LNCaP clone FGC (cell line): Measurements from ENCODE around the gene PEPD.

Experiments
- DNase-seq: peaks from one replicate; pipeline ENCODE4 v3.0.0-alpha.2; 2011; ENCODE audit warnings: low read depth
- H3K4me3 ChIP-seq: 2 replicates; pipeline ENCODE4 v1.5.1; 2011; ENCODE audit warnings: mild to moderate bottlenecking, low read depth, low read length, control low read depth
- TF ChIP-seq, protein P1 (sequence below): IDR thresholded peaks from 2 replicates; pipeline ENCODE4 v1.5.1; 2012; ENCODE audit warnings: mild to moderate bottlenecking; ENCODE audit not compliant: control insufficient read depth, insufficient read depth; ENCODE audit errors: extremely low read depth

PEPD gene

DNA sequence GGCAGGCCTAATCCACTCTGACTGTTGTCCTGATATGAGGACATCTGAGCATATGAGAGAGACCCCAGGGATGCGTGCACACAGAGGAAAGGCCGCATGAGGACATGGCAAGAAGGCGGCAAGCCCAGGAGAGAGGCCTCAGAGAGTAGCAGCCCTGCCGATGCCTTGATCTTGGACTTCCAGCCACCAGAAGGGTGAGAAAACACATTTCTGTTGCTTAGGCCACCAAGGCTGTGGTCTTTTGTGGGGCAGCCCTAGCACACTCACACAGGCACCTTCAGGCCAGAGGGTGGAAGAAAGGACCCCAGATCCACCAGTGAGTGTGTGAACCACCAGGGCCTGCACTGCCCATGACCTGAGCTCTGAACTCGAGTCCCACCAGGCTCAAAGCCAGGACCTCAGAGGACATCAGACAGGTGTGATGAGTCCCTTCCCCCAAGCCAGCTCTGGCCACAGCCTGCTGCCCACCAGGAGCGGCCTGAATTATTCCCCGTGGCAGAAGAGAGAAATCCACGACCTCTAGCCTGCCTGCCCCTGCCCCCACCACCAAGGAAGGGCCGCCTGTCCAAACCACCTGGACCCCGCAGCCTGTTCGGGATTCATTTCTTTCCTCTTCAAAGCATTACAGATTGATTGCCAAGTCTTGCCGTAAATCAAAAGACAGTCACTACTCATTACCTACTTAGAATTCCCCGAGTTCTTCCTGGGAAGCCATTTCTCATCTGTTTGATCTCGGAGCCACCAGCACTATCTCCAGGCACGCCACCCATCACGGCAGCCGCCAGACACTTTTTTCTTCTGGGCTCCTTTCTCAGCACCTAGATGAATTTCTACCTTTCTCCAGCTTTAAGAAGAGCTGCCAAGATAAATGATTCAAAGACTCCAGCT lies 75.9 kb downstream of the PEPD start:
- TF ChIP-seq, protein P1, sequence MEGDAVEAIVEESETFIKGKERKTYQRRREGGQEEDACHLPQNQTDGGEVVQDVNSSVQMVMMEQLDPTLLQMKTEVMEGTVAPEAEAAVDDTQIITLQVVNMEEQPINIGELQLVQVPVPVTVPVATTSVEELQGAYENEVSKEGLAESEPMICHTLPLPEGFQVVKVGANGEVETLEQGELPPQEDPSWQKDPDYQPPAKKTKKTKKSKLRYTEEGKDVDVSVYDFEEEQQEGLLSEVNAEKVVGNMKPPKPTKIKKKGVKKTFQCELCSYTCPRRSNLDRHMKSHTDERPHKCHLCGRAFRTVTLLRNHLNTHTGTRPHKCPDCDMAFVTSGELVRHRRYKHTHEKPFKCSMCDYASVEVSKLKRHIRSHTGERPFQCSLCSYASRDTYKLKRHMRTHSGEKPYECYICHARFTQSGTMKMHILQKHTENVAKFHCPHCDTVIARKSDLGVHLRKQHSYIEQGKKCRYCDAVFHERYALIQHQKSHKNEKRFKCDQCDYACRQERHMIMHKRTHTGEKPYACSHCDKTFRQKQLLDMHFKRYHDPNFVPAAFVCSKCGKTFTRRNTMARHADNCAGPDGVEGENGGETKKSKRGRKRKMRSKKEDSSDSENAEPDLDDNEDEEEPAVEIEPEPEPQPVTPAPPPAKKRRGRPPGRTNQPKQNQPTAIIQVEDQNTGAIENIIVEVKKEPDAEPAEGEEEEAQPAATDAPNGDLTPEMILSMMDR, result no peak
- no peak overlapping the region for H3K4me3 ChIP-seq
- DNase-seq, result no peak

DNA sequence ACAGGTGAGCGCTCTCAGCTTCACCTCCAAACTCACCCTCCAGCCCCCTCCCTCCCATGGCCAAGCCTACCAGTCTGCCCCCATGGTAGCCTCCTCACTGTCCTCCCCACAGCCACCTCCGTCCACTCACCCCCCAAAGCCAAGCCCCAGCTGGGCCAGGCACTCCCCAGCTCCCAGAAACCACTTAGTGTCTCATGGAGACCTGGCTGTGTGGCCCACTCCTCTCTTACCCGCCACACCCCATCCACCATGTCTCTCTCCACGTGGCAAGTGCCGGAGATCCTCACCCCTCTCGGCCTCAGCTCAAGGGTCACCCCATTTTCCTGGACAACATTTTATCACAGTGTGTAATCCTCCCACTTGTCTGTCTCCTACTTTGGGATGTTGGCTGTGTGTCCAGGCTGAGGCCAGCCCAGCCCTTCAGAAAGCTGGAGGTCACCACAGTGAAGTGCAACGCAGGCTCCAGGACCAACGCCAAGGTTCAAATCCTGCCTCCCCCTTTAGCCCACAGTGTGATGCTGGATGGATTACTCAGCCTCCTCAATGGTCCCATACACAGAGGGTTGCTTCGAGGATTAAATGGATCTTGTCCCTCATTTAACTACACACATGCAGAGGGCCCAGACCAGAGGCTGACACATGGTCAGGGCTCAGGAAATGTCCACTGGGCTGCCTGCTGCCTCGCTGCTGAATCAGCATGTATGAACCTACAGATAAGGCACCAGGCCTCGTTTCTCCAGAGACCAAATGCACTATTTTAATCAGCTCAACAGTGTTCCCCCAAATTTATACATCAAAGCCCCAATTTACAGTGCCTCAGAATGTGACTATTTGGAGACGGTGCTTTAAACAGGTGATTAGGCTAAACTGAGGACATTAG lies 76.8 kb downstream of the PEPD start:
- DNase-seq, result no peak
- no peak overlapping the region for H3K4me3 ChIP-seq
- TF ChIP-seq, protein P1, result no peak

DNA sequence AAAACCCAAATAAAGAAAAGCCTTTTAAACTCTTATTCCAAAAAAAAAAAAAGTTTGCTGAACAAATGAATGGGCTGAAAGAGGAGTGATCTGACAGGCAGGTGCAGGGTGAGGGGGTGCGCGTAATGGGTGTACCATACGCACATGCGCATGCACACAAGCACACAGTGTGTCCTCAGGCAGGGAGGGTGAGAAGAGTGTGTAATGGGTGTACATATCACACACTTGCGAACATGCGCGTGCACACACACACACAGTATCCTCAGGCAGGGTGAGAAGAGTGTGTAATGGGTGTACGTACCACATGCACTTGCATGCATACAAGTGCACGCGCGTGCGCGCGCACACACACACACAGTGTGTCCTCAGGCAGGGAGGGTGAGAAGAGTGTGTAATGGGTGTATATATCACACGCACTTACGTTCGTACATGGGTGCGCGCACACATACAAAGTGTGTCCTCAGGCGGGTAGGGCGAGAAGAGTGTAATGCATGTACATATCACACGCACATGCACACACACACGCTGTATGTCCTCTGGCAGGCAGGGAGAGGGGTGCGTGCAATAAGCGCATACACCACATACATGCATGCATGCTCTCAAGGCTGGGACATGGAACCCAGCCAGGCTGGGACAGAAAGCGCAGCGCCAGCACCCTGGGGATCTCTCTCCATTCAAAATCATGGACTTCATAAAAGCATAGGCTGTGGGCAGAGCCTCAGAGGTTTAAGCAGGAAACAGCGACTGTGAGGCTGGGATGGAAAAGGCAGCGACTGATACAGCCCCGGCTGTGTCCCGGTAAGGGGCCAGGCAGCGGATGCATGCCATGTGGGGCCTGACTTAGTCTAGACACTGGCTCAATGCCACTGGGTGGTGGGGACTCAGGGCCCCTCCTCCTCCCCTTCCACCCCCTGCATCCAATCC lies 77.7 kb downstream of the PEPD start:
- no peak overlapping the region for H3K4me3 ChIP-seq
- DNase-seq, result no peak
- TF ChIP-seq, protein P1, result no peak

DNA sequence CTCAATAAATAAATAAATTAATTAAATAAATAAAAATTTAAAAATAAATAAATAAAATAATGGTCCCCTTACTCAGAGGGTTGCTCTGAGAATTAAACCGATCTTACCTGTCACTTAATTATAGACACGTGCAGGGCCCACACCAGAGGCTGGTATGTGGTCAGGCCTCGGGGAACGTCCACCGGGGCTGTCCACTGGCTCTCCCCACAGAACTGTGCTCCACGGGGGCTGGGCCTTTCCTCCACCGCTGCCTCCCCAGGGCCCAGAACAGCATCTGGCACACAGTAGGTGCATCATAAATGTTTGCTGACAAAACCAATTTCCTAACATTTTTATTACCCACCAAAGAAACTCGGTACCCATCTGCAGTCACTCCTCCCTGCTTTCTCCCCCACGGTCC lies 78.9 kb downstream of the PEPD start:
- no peak overlapping the region for H3K4me3 ChIP-seq
- DNase-seq, result no peak
- TF ChIP-seq, protein P1, result no peak

DNA sequence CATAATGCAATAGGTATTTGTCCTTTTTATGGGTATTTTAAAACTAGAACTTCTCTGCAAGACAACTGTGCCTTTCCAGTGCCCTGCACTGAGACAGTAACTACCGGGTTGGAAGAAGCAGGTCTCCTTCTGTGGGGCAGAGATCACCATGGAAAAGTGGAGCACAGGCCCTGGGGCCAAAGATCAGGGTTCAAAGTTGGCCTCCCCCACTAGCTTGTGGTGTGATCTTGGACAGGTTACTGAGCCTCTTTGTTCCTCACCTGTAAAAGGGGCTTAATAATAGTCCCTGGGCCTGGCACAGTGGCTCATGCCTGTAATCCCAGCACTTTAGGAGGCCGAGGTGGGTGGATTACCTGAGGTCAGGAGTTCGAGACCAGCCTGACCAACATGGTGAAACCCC lies 79.8 kb downstream of the PEPD start:
- TF ChIP-seq, protein P1, result no peak
- DNase-seq, result no peak
- H3K4me3 ChIP-seq, result no peak overlapping the region

DNA sequence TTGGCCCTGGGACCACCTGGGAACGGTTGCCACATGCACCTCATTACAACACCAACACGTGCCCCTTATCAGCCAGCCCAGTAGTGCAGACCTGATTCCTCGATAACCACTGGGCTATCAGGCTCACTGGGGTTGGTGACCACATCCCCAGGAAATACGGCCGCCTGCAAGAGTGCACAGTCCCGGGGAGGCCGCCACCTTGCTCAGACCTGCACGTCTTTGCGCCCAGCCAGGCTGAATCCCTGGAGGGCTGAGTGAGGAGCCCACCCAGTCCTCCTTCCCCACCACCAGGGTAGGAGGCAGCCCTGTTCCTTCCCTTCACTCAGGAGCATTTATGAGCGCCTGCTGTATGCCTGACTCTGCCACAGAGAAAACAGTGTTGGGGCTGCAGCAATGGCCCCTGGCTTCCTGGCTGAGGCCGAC lies 80.3 kb downstream of the PEPD start:
- DNase-seq, result no peak
- TF ChIP-seq, protein P1, result no peak
- H3K4me3 ChIP-seq, result no peak overlapping the region
